Activated CD8-positive, alpha-beta memory T cell treated with anti-CD3 and anti-CD28 coated beads, Interleukin-2, amount 50 U/mL, for 48 hours (primary cell): ENCODE measurements around the gene SLC8A3.

ENCODE experiments used
- DNase-seq: peaks from one replicate; pipeline ENCODE4 v3.0.0-alpha.2; 2020

The SLC8A3 gene

GRCh38 chr14:70064136-70064865, 124.5 kb downstream of the SLC8A3 start:
- DNase-seq = no peak

- no peak for DNase-seq
Measured at GRCh38 chr14:70061108-70061507, 127.6 kb downstream of the SLC8A3 start.

- DNase-seq = no peak
Measured at GRCh38 chr14:70059545-70059944, 129.2 kb downstream of the SLC8A3 start.

GRCh38 chr14:70057519-70058136, 131.1 kb downstream of the SLC8A3 start:
- DNase-seq = no peak

DNA sequence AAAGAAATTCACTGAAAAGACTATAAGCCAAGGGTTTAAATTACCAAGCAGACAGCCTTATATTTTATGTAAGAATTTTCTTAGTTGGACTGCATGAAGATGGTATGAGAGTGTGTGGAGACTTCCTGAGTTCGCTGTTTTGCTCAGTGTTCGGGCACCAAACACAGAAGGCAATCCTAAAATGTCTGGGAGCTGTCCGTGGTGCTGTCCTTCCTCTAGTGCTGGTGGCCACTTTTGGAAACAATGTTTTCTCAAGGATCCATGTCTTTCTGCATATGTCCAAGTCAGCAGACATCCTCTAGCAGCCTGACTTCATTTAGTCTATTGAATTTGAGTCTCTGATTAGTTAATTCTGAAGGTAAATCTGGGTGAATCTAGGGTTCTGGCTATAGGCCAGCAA, 135.8 kb downstream of the SLC8A3 start:
- DNase-seq = no peak

DNA sequence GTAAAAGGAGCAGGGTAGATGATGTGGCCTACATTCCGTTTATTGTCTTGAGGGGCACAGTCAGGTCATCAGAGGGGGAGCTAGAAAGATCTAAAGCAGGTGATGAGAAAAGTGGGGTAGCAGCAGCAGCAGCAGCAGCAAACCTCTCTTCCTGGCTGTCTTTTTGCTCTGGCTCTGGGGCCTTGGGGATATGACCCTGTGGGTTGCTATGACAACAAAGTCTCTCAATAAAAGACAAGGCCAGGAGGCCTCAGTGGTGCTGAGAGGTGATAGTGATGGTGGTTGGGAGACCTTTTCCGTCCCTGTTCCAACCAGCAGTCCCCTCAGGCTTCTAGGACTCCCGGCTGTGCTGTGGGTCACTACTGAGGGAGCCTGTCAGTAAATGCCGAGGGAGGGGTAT, 138.6 kb downstream of the SLC8A3 start:
- no peak for DNase-seq

GRCh38 chr14:70049605-70050004, 139.1 kb downstream of the SLC8A3 start:
- no peak for DNase-seq

DNA sequence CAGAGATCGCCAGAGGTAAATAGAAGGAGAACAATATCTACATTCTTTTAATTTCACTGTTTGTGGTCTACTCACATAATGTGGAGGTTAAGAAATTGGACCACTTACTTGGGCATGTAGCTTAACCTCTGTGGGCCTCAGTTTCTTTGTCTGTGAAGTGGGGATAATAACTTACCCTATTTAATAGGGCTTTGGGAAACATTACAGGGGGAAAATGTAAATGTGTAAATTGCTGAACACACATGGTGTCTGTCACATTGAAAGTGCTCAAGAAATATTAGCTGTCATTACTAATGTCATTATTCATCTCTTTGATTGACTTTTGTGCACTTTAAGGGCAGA, 140.5 kb downstream of the SLC8A3 start:
- DNase-seq = no peak

DNA sequence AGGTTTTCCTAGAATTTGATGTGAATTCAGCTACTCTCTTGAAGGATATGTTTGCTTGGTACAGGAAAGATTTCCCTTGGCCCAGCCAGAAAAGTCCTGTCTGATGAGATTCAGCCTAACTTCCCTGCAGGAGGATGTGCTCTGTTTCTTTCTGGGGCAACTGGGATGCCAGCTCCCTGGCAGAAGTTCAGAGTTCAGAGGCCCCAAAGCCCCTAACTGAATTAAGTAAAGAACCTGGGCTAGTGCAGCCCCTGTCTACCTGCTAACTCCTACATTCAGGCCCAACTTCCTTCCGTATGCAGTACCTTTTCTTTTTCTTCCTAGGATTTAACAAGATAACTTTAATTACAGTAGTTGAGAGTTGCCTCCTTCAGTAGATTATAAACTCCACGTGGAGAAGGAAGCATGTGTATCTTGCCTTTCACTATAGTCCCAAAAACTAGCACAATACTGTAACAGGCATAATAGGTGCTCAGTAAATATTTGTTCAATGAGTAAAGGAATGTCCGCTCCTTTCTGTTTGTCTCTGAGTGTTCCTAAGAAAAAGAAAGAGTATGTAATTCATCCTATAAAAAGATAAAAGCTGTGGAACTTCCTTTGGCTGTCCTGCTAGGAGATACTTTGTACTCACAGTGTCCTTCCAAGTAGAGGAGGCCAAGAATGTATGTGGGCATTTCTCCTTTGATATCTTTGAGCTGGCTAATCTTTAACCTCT, 141.0 kb downstream of the SLC8A3 start:
- DNase-seq = no peak

- no peak for DNase-seq
Measured at GRCh38 chr14:70045844-70046535, 142.8 kb downstream of the SLC8A3 start.

- DNase-seq = no peak
Measured at GRCh38 chr14:70045310-70045709, 143.4 kb downstream of the SLC8A3 start.

DNA sequence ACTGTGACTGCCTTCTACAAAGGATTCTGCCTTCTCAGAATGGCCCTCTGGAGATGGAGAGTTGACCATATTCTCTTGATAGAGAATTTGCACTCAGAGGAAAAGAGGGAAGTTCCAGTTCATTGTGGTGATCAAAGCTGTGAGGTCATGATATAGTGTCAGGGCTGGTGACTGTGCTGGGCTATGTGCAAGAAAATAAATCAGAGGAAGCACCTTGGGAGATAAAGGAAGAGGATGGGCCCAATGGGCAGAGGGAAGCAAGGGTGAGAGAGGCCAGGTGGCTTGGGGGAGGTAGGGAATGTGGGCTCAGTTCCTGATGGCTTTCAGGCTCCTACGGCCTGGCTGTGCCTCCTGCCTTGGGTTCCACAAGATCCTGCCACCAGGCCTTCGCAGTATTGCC, 145.8 kb downstream of the SLC8A3 start:
- DNase-seq = no peak

GRCh38 chr14:70036665-70037064, 152.1 kb downstream of the SLC8A3 start:
- DNase-seq = no peak

DNA sequence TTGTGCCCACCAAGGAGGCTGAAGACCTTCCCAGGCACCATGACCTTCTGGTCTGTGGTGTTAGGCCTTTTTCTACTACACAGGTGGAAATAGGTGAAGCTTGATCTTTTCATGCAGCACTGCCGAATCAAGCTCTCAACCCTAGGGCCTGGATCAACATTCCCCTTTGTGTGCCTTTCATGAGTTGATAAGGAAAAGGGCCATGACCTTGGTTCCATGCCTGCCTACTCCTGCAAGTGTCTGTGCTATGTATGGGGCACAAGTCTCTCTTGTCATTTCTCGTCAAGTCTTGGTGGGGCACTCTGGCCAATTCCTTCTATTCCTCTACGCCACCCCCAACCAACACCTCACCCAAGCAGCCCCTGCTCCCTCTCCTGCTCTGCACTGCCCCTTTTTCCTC, 154.5 kb downstream of the SLC8A3 start:
- DNase-seq = no peak

DNA sequence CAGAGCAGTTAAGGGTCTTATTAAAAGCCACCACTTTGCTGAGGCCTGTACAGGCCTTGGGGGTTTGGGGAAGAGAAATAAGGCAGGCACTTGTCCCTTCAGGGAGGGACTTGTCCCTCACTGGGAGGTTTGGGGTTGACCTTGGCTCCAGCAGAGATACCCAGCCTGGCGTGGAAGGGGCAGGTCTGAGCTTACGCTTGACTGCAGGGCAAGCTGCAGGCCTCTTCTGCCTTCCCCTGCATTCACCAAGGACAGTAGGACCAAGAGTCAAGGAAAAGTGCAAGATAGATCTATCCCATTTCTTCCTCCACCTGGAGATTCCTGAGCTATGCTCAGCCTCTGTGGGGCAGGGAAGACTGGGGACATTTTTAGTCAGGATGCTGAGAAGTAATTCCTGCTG, 155.2 kb downstream of the SLC8A3 start:
- DNase-seq = no peak

DNA sequence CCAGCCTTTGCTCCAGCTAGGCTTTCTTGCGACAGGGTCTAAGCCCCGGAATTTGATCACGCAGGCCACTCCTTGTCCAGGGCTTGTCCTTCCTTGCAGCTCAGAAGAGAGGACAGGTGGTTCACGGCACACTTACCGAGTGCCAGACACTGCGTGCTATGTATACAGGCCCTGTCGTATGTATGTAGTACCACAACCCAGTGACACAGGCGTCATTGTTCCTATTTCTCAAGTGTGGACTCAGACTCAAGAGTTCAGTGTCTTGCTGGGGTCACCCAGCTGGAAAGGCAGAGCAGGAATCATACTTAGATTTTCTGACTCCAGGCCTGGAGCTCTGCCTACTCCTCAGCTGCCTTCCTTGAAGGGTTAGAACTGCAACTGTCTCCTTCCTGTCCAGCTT, 155.6 kb downstream of the SLC8A3 start:
- DNase-seq = no peak

DNA sequence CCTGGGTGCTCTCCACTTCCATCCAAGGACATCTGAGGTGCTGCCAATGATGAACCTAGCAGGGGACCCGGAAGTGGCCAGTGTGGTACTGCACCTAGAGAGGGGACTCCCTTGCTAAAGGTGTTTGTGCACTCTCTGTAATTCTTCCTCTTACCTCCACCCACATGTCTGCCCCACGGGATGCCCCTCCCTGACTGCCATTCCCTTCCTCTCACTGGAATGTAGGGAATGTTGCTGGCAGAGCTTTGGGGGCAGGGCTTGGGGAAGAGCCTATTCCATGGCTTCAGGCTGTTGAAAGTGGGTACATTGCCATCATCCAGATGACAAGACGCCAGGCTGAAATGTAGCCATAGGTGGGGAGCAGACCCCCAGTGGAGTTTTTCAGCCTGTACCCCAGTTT, 156.3 kb downstream of the SLC8A3 start:
- no peak for DNase-seq

DNA sequence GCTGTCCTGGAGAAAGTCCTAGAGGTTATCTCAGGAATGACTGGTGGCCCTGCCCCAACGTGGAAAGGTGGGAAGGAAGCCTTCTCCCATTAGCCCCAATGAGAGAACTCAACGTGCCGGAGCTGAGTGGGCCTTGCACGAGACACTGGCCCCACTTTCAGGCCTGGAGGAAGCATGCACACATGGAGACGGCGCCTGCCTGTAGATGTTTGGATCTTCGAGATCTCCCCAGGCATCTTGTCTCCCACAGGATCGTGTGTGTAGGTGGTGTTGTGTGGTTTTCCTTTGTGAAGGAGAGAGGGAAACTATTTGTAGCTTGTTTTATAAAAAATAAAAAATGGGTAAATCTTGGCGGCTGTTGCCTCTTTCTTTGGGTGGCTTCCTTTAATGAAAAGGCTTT, 156.7 kb downstream of the SLC8A3 start:
- DNase-seq = no peak

GRCh38 chr14:70029296-70030132, 159.2 kb downstream of the SLC8A3 start:
- DNase-seq = no peak

DNA sequence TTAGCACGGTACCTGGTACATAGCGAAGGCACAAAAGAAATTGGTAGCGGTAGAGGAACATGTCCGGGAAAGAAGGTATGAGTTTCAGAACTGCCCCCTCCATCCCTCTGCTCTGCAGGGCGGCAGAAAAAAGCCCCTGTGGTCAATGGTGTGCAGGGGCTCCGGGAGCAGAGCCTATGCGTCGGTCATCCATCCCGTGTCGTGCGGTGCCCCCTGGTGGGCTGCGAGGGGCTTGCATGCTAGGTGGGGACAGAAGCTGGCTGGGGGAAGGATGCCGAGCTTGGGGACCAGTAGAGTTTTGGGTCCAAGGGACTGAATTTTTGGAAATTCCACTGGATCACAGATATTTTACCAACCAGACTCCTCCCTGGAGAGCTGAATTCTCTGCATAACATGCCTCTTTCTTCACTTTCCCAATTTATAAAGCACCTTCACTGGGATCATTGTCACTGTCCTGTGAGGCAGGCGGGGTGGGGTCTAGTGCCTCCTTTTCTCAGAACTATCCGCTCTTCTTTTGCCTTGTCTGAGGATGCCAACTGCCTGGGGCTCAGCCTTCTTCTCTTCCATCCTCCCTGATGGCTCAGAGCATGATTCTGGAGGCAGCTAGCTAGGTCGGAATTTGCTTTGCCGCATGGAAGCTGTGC, 160.8 kb downstream of the SLC8A3 start:
- DNase-seq = peak; percentile 91

DNA sequence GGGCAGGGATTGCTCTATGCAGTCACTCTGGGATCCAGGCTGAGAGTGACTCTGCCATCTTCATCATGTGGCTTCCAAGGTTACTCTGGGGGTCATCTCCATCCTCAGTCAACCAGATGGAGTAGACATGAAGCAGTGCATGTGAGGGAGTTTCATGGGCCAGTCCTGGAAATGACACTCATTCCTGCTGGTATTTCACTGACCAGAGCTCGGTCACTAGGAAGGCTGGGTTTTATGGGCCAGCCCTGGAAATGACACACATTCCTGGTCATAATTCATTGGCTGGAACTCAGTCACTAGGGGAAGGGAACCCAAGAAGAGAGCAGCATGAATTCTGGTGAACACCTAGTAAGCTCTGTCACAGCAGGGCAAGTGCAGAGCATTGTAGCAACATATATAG, 164.9 kb downstream of the SLC8A3 start:
- DNase-seq = no peak

GRCh38 chr14:70022771-70023445, 165.8 kb downstream of the SLC8A3 start:
- DNase-seq = no peak
